ENCODE results near the gene WWC1.
A peak's percentile ranks its signal among the peaks of the same experiment; 100 is the strongest.

WWC1 gene

GRCh38 chr5:168359820-168360460, 68.5 kb downstream of the WWC1 start:
- no peak for FAIRE-seq

GRCh38 chr5:168360521-168361285, 69.3 kb downstream of the WWC1 start:
- no peak for DNase-seq (ENCODE audit: insufficient read length, low spot score)
- no peak for FAIRE-seq

More at GRCh38 chr5:168359820-168360460, 68.5 kb downstream of the WWC1 start:
- DNase-seq (ENCODE audit: insufficient read length, low spot score): no peak

GRCh38 chr5:168362097-168362885, 70.8 kb downstream of the WWC1 start:
- no peak for DNase-seq (ENCODE audit: insufficient read length, low spot score)
- FAIRE-seq: no peak

- FAIRE-seq: peak; percentile 85
- peak; percentile 32 for DNase-seq (ENCODE audit: insufficient read length, low spot score)
Observed at GRCh38 chr5:168364151-168364661, 72.8 kb downstream of the WWC1 start.

GRCh38 chr5:168364750-168365550, 73.5 kb downstream of the WWC1 start:
- DNase-seq (ENCODE audit: insufficient read length, low spot score): peak; percentile 18
- FAIRE-seq: peak; percentile 13

GRCh38 chr5:168365581-168366081, 74.2 kb downstream of the WWC1 start:
- FAIRE-seq (no peak), DNase-seq (ENCODE audit: insufficient read length, low spot score) (no peak)

- FAIRE-seq: no peak
- peak; percentile 54 for DNase-seq (ENCODE audit: insufficient read length, low spot score)
Observed at GRCh38 chr5:168366116-168366515, 74.7 kb downstream of the WWC1 start.

GRCh38 chr5:168368854-168369253, 77.4 kb downstream of the WWC1 start:
- no peak for FAIRE-seq

GRCh38 chr5:168370831-168371230, 79.4 kb downstream of the WWC1 start:
- FAIRE-seq (no peak), DNase-seq (ENCODE audit: insufficient read length, low spot score) (no peak)

More at GRCh38 chr5:168368854-168369253, 77.4 kb downstream of the WWC1 start:
- DNase-seq (ENCODE audit: insufficient read length, low spot score): no peak

- FAIRE-seq (no peak), DNase-seq (ENCODE audit: insufficient read length, low spot score) (no peak)
Observed at GRCh38 chr5:168372356-168372946, 81.0 kb downstream of the WWC1 start.

GRCh38 chr5:168374532-168374931, 83.1 kb downstream of the WWC1 start:
- no peak for DNase-seq (ENCODE audit: insufficient read length, low spot score)
- FAIRE-seq: no peak

- FAIRE-seq (no peak), DNase-seq (ENCODE audit: insufficient read length, low spot score) (no peak)
Observed at GRCh38 chr5:168375214-168375613, 83.8 kb downstream of the WWC1 start.

- DNase-seq (ENCODE audit: insufficient read length, low spot score) (no peak), FAIRE-seq (no peak)
Observed at GRCh38 chr5:168377525-168377924, 86.1 kb downstream of the WWC1 start.

- DNase-seq (ENCODE audit: insufficient read length, low spot score) (no peak), FAIRE-seq (no peak)
Observed at GRCh38 chr5:168378741-168379140, 87.3 kb downstream of the WWC1 start.

- no peak for DNase-seq (ENCODE audit: insufficient read length, low spot score)
- no peak for FAIRE-seq
Observed at GRCh38 chr5:168382421-168382820, 91.0 kb downstream of the WWC1 start.

- FAIRE-seq (no peak), DNase-seq (ENCODE audit: insufficient read length, low spot score) (no peak)
Observed at GRCh38 chr5:168390491-168390890, 99.0 kb downstream of the WWC1 start.

- DNase-seq (ENCODE audit: insufficient read length, low spot score) (no peak), FAIRE-seq (no peak)
Observed at GRCh38 chr5:168393773-168394172, 102.3 kb downstream of the WWC1 start.

- no peak for DNase-seq (ENCODE audit: insufficient read length, low spot score)
- FAIRE-seq: no peak
Observed at GRCh38 chr5:168400429-168401220, 109.2 kb downstream of the WWC1 start.

GRCh38 chr5:168401226-168401625, 109.8 kb downstream of the WWC1 start:
- FAIRE-seq: no peak

More at GRCh38 chr5:168401226-168401625, 109.8 kb downstream of the WWC1 start:
- no peak for DNase-seq (ENCODE audit: insufficient read length, low spot score)
